HTERT RPE-1 (cell line): Measurements from ENCODE around the gene SMIM22.

Experiments
- in situ Hi-C: fragments of 300-500 bp; cut with MboI; formaldehyde crosslinking; loops from 4 replicates; pipeline ENCODE4 v1.14.3; 2020; ENCODE audit warnings: low sequenced_read_pairs

The SMIM22 gene, protein sequence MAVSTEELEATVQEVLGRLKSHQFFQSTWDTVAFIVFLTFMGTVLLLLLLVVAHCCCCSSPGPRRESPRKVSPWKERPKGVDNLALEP

GRCh38 chr16:4795181-4795827 lies at the start of gene SMIM22:
Gene SMIM22, plus strand, starts transcription at chr16:4795369. Its CDS starts 366 bp downstream, at chr16:4795735.
- in situ Hi-C loops = no loop called here

- in situ Hi-C loops = no loop called here
Measured at GRCh38 chr16:4746215-4746614, 49.0 kb upstream of the SMIM22 start.

GRCh38 chr16:4746991-4747574 lies 48.1 kb upstream of the SMIM22 start:
- in situ Hi-C loops = no loop called here

DNA sequence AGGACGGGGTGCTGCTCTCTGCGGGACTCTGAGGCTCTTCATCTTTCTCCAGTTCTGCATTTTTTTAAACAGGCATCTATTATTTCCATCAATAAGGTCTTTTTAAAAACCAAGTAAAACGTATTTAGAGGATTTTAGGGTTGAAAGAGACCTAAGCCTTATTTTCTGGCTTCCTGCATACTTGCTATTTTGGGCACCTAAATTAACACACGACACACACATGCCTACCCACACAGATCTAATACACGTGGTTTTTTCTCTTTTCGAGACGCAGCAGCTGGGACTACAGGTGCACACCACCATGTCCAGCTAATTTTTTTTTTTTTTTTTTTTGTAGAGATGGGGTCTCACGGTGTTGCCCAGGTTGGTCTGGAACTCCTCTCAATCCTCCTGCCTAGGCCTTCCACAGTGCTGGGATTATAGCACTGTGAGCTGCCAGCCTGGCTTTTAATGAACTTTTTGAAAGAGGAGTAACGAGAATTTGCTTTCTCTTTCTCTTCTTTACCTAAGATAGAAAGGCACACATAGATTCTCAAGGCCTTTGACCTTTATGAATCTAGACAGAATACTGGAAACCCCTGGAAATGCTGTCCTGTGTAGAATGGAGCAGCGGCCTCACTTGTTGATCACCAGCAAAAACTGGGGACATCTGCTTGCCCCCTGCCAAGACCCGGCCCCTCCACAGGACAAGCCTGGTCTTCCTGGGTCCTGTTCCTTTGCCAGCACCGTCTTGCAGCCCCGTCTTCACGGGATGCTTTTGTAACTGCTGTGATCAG lies 47.1 kb upstream of the SMIM22 start:
- in situ Hi-C loops = no loop called here

GRCh38 chr16:4748682-4749411 lies 46.3 kb upstream of the SMIM22 start:
- in situ Hi-C loops = no loop called here

GRCh38 chr16:4749700-4750257 lies 45.4 kb upstream of the SMIM22 start:
- in situ Hi-C loops = no loop called here

DNA sequence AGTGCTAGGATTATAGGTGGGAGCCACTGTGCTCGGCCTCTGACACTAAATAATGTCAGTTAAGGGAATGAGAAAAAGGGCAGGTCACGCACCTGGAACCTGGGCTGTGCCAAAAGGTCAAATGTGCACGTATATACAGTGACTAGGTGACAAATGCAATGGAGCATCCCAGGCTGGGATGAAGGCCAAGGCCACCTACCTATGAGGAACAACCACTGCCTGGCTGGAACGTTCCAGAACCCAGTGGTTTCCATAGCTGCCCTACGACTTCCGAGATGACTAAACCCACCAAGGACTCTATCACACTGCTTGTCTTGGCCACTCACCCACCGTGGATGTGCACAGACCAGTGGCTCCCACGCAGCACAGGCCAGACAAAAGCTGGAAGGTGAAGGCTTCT lies 44.3 kb upstream of the SMIM22 start:
- in situ Hi-C loops = no loop called here

DNA sequence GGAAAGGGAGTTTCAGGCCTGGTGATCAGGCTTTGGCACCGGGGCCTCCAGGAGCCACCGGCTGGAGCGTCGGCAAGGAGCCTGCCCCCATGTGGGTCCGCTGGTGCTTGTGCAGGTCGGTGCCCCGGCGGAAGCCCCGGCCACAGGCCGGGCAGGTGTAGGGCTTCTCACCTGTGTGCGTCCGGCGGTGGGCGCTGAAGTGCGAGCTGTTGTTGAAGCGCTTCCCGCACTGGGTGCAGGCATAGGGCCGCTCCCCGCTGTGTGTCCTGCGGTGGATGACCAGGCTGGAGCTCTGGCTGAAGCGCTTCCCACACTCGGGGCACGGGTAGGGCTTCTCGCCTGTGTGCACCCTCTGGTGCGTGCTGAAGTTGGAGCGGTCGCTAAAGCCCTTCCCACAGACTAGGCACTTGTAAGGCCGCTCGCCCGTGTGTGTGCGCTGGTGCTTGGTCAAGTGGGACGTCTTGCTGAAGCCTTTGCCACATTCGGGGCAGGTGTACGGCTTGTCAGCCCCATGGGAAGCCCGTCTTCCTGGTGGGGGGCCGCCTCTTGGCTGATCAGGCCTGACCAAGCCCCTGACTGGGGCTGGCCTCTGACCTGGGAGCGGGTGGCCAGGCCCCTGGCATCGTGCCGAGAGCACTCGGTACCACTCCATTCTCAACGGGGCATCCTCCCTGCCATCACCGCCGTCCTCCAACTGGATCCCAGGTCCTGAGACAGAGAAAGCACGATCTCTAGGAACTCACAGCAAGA lies 42.6 kb upstream of the SMIM22 start:
- in situ Hi-C loops = no loop called here

DNA sequence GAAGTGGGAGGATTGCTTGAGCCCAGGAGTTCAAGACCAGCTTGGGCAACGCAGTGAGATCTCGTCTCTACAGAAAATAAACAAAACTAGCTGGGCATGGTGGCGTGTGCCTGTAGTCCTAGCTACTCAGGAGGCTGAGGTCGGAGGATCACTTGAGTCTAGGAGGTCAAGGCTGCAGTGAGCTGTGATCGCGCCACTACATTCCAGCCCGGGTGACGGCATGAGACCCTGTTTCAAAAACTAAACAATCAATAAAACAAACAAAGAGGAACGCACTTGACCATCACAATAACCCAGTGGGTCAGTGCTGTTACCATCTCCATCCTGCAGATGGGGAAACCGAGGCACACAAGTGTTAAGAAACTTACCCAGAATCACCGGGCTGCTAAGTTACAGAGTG lies 41.9 kb upstream of the SMIM22 start:
- in situ Hi-C loops = no loop called here

GRCh38 chr16:4754865-4755264 lies 40.3 kb upstream of the SMIM22 start:
- in situ Hi-C loops = no loop called here

DNA sequence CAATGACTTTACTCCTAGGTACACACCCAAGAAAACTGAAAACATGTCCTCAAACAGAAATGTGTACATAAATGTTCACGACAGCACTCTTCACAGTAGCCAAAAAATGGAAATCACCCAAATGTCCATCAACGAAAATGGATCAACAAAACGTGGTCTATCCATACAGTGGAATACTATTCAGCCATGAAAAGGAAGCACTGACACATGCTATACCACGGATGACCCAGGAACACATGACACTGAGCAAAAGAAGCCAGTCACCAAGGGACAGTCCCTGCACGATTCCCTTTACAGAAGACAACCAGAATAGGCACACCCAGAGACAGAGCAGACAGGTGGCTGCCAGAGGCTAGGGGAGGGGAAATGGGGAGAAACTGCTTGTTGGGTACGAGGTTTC lies 39.5 kb upstream of the SMIM22 start:
- in situ Hi-C loops = no loop called here

DNA sequence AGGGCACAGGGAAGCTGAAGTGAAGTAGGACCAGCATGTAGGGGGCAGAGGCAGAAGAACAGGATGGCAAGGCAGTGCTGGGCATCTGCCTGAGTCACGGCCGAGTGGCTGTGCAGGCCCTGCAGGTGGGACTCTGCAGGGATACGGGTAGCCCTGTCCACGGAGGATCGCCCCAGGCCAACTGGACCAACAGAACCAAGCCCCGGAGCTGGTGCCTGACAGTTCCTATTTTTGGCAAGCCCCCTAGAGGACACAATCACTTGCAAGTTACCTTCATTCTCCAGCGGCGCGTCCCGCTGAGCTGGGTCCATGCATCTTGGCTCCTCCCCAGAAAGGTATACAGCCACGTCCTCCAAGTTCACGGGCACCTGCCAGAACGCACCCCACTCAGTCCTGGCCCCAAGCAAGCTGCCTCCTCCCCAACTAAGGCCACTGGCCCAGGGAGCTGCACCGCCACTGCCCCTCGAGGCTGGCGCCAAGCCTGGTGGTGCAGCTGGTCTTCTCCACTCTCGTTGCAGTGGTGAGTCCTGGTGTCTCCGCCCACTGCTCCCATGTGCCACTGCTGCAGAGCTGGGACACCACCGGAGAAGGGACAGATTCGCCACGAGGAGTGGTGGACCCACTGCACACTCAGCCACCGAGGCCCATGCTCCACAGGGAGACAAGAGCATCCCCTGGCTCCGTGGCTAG lies 34.8 kb upstream of the SMIM22 start:
- in situ Hi-C loops = no loop called here

DNA sequence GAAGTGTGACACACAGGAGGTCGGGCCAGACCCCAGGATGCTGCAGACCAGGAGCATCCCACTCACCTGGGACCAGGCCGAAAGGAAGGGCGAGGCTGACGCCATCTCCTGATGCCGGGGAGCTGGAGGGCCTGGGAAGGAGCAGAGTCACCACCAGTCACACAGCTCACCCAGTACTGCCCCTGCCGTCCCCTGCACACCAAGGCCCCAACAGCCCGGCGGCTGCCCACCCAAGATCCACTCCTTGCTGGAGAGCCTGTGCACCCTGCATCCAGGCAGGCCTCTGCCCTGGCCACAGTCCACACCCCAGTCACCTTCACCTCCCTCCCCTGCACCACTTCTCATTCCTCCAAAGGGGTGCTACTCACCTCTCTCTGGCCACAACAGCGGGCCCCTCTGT lies 33.0 kb upstream of the SMIM22 start:
- in situ Hi-C loops = no loop called here

GRCh38 chr16:4763791-4764190 lies 31.4 kb upstream of the SMIM22 start:
- in situ Hi-C loops = no loop called here

- in situ Hi-C loops = no loop called here
Measured at GRCh38 chr16:4765511-4766474, 29.4 kb upstream of the SMIM22 start.

DNA sequence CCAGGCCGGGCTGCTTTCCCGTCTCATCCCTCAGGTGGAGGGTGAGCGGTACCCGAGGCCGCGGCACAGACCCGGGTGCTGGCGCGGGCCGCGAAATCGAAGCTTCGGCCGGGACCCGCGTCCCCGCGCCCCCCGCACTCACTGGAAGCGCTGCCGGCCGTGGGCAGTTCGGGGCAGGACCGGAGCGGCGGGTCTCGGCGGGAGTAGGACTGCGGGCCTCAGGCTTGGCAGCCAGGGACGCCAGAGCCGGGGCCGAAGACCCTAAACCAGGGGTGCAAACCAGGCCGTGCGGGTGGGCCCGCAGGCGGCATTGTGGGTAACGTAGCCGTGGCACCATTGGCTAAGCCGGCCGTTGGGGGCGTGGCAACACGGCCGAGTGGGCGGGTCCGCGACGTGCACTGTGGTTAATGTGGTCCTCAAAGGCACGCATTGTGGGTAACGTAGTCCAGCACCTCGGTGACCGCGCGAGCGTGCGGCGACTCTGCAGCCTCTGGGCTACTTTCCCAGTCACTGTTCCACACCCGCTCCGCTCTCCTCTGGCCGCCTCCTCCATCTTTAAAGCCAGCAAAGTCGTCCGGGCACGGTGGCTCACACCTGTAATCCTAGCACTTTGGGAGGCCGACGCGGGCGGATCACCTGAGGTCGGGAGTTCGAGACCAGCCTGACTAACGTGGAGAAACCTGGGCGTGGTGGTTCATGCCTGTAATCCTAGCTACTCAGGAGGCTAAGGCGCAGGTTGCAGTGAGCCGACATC lies 28.1 kb upstream of the SMIM22 start, which contains the start of gene ZNF500:
TSS of gene ZNF500 (minus strand) at position 288 of the 754 bp plus-strand sequence. CDS start 1,184 bp downstream, outside the sequence.
- in situ Hi-C loops = no loop called here

GRCh38 chr16:4767872-4768548 lies 27.2 kb upstream of the SMIM22 start:
- in situ Hi-C loops = no loop called here
